NT2/D1 (cell line): ENCODE measurements around the gene FAIM2.

ENCODE experiments used
- DNase-seq: peaks from one replicate; pipeline ENCODE4 v3.0.0-alpha.2; 2011; ENCODE audit warnings: low read depth, low spot score
- H3K27me3 ChIP-seq: 2 replicates; pipeline ENCODE4 v1.6.0; 2011; ENCODE audit warnings: mild to moderate bottlenecking; ENCODE audit not compliant: insufficient read length, insufficient read depth
- H3K36me3 ChIP-seq: 2 replicates; pipeline ENCODE4 v1.6.1; 2011; ENCODE audit warnings: mild to moderate bottlenecking, low read length, mixed read lengths; ENCODE audit not compliant: insufficient read depth, insufficient read length
- H3K4me1 ChIP-seq: 2 replicates; pipeline ENCODE4 v1.5.1; 2011; ENCODE audit not compliant: insufficient read depth, insufficient read length
- H3K4me3 ChIP-seq: 2 replicates; pipeline ENCODE4 v1.5.1; 2011; ENCODE audit warnings: low read depth; ENCODE audit not compliant: insufficient read length
- H3K9ac ChIP-seq: 2 replicates; pipeline ENCODE4 v1.6.0; 2011; ENCODE audit warnings: low read depth; ENCODE audit not compliant: insufficient read length
- H3K9me3 ChIP-seq: 2 replicates; pipeline ENCODE4 v1.5.1; 2011; ENCODE audit warnings: mild to moderate bottlenecking, low read length; ENCODE audit not compliant: insufficient read depth
- SUZ12 ChIP-seq: IDR thresholded peaks from 2 replicates; pipeline ENCODE4 v1.6.1; 2011; ENCODE audit not compliant: insufficient read length, insufficient read depth; ENCODE audit errors: extremely low read depth
- YY1 ChIP-seq: IDR thresholded peaks from 2 replicates; pipeline ENCODE4 v1.6.1; 2011; ENCODE audit not compliant: insufficient read length, insufficient read depth
- ZNF274 ChIP-seq: IDR thresholded peaks from 2 replicates; pipeline ENCODE4 v1.6.1; 2011; ENCODE audit warnings: mild to moderate bottlenecking, low read depth, low read length

Gene FAIM2

GRCh38 chr12:49899286-49899843 lies 4.3 kb downstream of the FAIM2 start:
- Histone ChIP-seq H3K27me3 (peaks cover 15% of the 10 kb centered on the region), H3K36me3 (no peaks in the 10 kb centered on the region), H3K4me1 (peaks cover 28% of the 10 kb centered on the region), H3K4me3 (no peak overlapping the region), H3K9ac (no peak overlapping the region), H3K9me3 (no peaks in the 10 kb centered on the region)
- TF ChIP-seq SUZ12: no peak
- no peak for TF ChIP-seq YY1
- no peak for TF ChIP-seq ZNF274
- no peak for DNase-seq

- 0 out of 2 replicates have a peak, but pooled peaks cover 6% of the 10 kb centered on the region for H3K9me3 ChIP-seq
- H3K9ac ChIP-seq: no peak overlapping the region
- H3K4me1 ChIP-seq: peaks cover 25% of the 10 kb centered on the region
- TF ChIP-seq ZNF274 (no peak), SUZ12 (no peak), YY1 (no peak)
- no peak overlapping the region for H3K4me3 ChIP-seq
- H3K36me3 ChIP-seq: no peaks in the 10 kb centered on the region
- no peak for DNase-seq
- H3K27me3 ChIP-seq: no peaks in the 10 kb centered on the region
Measured at GRCh38 chr12:49897276-49897675, 6.4 kb downstream of the FAIM2 start.

DNA sequence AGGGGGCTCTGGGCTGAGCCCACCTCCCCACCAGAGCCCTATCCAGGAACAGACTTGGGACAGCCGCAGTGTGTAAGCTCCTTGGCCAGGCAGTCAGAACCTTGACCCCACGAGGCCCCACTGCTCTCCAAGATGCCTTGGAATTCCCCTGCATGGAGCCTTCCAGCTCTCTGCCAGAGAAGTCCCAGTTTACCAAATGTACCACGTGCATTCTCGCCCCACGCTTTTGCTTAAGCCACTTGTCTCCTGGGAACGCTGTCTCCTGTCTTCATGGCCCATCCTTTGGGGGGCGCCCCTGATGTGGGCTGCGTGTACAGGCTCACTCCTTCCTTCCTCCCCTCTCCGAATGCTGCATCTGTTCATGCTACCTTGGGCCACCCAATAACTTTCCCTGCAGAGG lies 7.9 kb downstream of the FAIM2 start:
- H3K36me3 ChIP-seq: no peaks in the 10 kb centered on the region
- TF ChIP-seq YY1 (no peak), ZNF274 (no peak), SUZ12 (no peak)
- 0 out of 2 replicates have a peak, but pooled peaks cover 6% of the 10 kb centered on the region for H3K9me3 ChIP-seq
- H3K4me1 ChIP-seq: peaks cover 26% of the 10 kb centered on the region
- H3K9ac ChIP-seq: peak overlapping the region; percentile 53
- H3K4me3 ChIP-seq: no peak overlapping the region
- no peaks in the 10 kb centered on the region for H3K27me3 ChIP-seq
- DNase-seq: no peak

DNA sequence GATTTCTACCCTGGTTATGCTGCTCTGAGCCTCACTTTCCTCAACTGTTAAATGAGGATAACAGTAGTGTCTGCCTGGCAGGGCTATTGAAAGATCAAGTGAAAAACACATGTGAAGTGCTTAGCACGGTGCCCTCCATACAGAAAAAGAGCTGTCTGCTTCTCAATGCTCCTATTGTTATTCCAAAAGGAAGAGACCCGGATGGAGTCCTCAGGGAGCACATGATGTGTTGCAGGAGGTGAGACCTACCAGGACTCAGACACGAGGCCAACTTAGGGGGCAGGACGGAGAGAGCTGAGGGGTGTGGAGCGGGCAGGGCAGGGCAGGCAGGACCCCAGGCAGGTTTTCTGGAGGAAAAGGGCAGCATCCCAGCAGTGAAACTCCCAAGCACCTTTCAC lies 8.9 kb downstream of the FAIM2 start:
- no peak for TF ChIP-seq ZNF274
- TF ChIP-seq YY1: no peak
- TF ChIP-seq SUZ12: no peak
- Histone ChIP-seq H3K9me3 (0 out of 2 replicates have a peak, but pooled peaks cover 6% of the 10 kb centered on the region), H3K4me1 (peaks cover 30% of the 10 kb centered on the region), H3K4me3 (no peak overlapping the region), H3K27me3 (no peaks in the 10 kb centered on the region), H3K36me3 (no peaks in the 10 kb centered on the region), H3K9ac (no peak overlapping the region)
- DNase-seq: peak; percentile 44

GRCh38 chr12:49893753-49894750 lies 9.6 kb downstream of the FAIM2 start:
- H3K9ac ChIP-seq: no peak overlapping the region
- TF ChIP-seq SUZ12: no peak
- no peak for TF ChIP-seq YY1
- no peak for TF ChIP-seq ZNF274
- no peaks in the 10 kb centered on the region for H3K36me3 ChIP-seq
- 0 out of 2 replicates have a peak, but pooled peaks cover 6% of the 10 kb centered on the region for H3K9me3 ChIP-seq
- H3K4me1 ChIP-seq: peaks cover 28% of the 10 kb centered on the region
- H3K4me3 ChIP-seq: no peak overlapping the region
- peak; percentile 55 for DNase-seq
- H3K27me3 ChIP-seq: no peaks in the 10 kb centered on the region

DNA sequence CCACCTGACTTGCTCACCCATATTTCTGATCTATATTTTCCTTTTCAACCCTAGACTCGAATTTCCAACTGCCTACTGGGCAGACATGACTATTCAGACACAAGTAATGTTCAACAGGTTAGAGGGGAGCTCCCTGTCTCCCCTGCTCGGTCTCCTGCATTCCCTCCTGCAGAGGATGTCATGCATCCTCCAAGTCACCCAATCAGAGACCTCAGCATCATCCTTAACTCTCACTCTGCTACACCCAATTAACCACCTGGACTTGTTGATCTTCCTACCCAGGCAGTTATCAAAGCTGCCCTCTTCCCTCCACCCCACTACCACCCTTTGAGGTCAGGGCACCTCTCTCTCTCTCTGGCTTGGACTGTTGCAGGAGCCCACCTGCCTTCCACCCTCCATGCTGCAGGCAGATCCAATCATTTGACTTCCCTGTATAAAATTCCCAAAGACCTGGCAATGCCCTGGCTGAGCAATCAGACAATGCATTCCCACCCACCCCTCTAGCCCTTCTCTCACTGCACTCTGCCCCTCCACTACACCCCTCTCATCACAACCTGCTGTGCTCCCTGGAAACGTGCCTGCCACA lies 10.9 kb downstream of the FAIM2 start:
- Histone ChIP-seq H3K4me1 (peaks cover 33% of the 10 kb centered on the region), H3K9me3 (0 out of 2 replicates have a peak, but pooled peaks cover 6% of the 10 kb centered on the region), H3K4me3 (no peak overlapping the region), H3K9ac (no peak overlapping the region), H3K36me3 (no peaks in the 10 kb centered on the region), H3K27me3 (no peaks in the 10 kb centered on the region)
- DNase-seq: no peak
- no peak for TF ChIP-seq ZNF274
- no peak for TF ChIP-seq SUZ12
- TF ChIP-seq YY1: no peak

- no peaks in the 10 kb centered on the region for H3K27me3 ChIP-seq
Measured at GRCh38 chr12:49892084-49892731, 11.5 kb downstream of the FAIM2 start.

More at GRCh38 chr12:49892084-49892731, 11.5 kb downstream of the FAIM2 start:
- no peak overlapping the region for H3K4me3 ChIP-seq
- H3K9ac ChIP-seq: no peak overlapping the region
- TF ChIP-seq YY1: no peak
- TF ChIP-seq SUZ12: no peak
- peaks cover 38% of the 10 kb centered on the region for H3K4me1 ChIP-seq
- DNase-seq: no peak
- 0 out of 2 replicates have a peak, but pooled peaks cover 6% of the 10 kb centered on the region for H3K9me3 ChIP-seq
- no peaks in the 10 kb centered on the region for H3K36me3 ChIP-seq
